Activated CD4-positive, CD25-positive, alpha-beta regulatory T cell (primary cell): ENCODE data around the gene ZDHHC14.

ENCODE experiments used
- DNase-seq, 4 experiments: peaks; one replicate each; lab custom pipeline; 2025; lab: John Stamatoyannopoulos, UW

ZDHHC14 gene

DNA sequence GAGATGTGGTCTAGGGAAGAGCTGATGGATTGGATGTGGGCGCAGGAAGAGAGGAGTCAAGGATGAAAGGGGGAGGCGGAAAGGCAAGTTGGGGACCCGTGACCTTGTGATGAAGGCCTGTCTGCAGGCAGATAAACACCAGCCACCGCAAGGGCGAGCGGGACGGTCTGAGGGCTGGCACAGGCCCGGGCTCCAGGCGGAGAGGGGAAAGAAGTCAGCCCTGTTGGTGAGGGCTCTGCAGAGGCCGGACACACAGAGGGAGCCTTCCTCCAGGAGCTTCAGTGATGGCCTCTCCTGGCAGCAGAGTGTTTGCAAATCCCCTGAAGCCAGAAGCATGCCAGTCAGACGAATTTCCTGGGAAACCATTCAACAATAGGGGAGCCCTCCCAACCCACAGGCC is 112.2 kb downstream of the ZDHHC14 start:
- DNase-seq = no peak

DNA sequence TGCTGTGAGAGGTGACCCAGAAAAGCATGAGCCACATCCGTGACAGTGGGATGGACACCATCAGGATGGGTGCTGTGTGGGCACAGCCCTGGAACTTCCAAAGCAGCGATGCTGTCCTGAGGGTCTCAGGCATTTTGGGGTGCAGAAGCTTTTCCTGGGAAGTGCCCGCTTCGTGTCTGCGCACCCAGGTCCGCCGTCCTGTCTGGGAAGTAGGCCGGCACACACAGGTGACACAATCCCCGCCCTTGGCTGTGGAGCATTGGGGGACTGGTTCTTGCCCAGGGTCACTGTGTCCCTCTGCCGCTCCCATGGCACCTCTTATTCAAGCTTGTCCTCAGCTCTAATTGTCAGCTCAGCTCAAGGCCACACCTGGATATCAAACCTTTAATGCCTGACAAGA is 112.6 kb downstream of the ZDHHC14 start:
- DNase-seq = no peak

DNA sequence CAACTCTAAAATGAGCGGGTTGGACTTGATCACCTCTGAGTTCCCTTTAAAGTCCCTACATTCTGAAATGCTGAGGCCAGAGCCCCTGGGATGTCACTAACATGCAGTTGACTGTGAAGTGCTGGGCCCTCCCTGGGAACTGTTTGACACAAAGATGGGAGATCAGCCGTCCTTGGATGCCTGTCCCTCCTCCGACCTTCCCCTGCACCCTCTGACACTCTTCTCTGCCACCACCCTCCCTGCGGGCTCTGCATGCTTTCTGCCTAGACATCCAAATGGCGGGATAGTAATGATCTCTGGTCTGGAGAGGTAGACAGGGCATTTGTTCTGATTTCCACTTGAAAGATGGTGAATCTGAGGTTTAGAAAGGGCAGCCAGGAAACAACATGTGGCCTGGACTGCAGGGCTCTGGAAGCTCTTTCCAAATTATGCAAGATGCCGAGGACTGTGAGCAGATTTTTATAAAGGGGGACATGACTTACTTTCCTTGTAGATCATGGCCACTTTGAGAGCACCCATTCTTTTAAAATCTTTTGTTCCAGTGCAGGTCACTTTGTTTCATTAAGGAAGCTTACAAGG is 113.2 kb downstream of the ZDHHC14 start:
- DNase-seq = no peak

DNA sequence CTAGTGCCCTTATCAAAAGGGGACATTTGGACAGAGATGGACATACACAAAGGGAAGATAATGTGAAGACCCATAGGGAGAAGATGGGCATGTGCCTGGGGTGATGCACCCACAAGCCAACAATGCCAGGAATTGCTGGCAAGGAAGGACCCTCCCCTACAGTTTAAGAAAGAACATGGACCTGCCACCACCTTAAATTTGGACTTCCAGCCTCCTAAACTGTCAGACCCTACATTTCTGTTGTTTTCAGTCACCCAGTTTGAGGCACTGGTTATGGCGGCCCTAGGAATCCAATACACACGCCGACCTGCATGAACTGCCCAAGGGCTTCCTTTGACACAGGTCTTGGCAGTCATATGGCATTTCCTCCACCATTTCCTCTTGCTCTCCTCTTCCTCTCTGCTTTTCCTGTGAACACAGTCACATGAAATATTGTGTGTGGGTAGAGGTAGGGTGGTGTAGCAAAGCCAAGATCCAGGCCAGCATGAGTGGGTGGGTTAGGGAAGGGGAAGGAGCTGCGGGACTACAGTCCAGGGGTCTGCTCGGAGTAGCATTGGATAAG is 115.6 kb downstream of the ZDHHC14 start:
- DNase-seq = no peak

DNA sequence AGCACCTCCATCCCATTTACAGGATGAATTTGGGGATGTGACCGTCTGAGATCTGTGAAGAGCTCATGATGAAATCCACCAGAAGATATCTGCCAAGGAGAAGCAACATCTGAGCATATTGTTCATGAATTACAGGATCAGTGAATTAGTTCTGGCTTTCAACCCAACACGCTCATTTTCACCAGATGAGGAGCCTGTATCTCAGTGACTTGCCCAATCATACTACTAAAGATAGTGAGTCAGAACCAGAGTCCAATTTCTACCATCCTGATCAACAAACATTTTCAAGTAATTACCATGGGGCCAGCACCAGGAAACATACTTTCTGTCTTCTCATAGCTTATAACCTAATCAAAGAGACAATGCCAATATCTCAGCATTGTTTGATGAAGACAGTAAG is 116.6 kb downstream of the ZDHHC14 start:
- DNase-seq = no peak

DNA sequence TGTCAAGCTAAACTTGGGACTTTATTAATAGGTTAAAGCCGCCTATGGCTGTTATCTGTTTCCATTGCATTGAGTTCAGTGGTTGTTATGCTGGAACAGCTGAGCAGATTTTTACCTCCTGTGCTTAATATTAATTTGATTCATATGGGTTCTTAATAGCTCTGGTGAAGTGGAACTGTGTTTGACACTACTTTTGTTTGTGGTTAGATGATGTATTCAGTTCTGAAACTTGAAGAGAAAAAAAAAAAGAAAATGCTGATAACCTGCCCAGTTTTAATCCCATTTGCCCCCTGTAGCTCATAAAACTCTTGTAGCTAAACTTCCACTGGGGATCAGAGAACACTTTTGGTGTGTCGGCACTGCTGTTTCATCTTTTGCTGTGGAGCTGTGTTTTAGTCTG is 117.8 kb downstream of the ZDHHC14 start:
- DNase-seq = no peak

DNA sequence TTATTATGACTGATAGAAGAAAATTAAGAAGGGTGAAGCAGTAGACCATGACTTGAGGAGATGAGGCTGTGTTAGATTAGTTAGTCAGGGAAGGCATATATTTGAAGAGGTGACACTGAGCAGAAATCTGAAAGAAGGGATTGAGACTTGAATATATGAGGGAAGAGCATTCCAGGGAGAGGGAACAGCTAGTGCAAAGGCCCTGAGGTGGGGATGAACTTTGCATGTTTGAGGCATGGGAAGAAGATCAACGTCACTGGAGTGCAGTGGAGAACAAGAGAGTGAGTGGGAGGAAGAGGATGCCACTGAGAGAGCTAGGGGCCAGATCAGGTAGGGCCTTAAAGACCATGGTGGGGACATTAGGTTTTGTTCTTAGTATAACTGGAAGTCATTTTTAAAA is 119.0 kb downstream of the ZDHHC14 start:
- no peak for DNase-seq

DNA sequence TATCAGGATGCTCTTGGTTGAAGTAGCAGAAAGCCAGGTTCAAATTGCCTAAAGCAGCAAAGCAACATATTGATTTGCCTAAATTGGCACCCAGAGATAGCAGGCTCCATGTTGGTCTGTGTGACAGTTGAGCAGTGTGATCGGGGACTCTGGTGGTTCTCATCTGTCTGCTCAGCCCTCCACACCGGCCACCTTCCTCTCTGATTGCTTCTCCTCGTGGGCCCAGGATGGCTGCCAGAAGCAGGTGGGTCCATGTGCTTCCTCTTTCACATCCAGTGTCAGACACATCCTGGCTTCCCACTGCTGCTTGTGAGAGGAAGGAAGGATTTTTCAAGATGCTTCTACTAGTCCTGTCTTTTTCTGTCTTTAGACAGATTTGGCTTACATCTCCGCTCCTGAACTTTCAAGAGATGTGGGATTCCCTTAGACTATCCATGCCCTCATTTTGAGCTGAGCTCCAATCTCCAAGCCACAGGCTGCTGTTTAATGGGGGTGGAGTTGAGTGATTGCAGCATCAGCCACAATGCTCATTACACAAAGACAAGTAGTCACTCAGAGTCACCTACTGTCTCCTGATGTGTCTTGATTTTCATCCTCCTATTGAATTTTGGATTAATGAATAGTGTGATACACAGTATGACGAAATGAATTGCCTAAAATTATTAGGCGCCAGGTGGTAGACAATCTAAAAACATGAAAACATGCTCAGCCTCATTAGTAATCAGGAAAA is 122.2 kb downstream of the ZDHHC14 start:
- DNase-seq = no peak

DNA sequence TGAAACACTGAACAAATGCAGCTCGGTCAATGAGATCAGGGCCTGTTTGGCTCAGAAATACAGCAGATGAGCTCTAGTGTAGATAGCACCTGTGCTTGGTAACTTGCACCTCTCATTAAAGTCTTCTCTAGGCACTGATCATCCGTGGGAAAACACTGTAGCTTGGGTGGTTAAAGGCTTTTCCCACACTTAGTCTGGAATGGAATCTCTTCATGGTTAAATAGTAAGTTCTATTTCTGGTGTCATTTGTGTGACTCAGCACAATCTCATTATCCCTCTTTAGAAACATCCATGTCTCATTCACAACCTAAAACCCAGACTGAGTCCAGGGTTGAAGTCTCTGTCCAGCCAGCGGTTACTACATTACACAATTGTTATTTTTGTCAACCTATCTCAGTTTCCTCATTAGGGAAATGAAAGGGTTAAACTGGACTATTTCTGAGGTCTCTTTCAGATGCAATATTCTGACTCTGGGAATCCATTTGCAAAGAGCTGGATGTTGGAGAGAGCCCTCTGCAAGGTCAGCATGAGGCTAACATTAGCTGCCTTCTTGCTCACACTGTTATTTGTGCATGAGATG is 125.0 kb downstream of the ZDHHC14 start:
- DNase-seq = no peak

DNA sequence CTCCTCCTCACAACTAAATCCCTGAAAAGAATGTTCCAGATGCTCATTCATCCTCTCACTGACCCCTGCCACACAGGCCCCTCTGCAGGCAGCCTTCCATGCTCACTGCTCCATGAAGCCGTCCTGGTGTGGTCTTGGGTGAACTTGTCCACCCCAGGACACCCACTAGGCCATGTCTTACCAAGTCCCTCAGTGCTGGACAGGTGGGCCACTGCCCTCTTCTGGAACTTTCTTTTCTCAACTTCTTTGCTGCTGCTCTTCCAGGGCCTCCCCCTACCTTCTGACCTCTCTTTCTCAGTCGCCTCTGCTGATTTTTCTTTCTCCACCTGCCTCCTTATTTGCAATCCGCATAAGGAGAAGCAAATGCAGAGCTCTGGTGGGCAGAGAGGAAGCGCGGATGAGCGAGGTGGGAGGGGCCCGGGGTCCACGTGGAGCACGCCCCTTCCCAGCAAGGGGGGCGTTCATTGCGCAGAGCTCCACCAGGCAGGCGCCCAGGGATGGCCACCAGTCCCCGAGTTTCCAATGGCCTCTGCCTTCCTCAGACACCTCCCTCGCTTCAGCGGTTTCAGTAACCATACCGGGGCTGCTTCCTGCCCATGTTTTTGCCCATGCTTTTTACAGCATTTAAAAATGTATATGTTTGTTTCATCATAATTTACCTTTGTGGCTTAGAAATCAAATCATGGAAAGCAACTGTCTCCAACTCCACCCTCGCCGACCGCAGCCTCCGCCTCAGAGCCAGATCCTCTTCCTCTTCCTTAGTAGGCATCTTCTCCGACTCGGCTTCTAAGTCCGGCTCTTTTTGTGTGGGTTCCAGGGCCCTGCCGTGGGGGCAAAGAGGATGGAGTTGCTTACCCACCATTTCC is 129.6 kb downstream of the ZDHHC14 start:
- no peak for DNase-seq

DNA sequence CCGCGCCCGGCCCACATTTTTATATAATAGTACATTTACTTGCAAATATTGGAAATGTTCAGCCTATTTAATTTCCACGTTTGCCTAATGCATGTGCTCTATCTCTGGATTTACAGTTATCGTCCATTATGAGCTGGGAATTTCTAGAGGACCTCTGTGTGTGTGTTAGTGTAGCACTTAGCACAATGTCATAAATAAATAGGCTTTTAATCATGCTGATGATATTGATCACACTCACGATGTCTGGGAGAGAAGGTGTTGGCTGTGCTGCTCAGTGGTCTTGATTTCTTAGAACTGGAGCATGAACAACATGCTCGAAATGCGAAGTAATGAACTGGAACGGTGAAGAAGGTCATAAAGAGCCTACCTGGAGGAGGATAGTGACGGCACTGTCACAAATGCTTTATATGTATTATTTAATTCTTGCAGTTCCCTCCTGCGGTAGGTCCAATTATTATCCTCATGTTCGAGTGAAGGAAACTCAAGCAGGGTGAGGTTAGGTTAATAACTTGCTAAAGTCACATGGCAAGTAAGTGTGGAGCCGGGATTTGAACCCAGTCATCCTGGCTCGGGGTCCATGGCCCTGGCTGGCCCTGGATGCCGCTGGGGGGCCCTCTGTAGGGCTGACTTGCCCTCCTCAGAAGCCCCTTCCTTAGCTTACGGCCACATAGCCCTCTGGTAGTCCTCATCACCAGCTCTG is 130.8 kb downstream of the ZDHHC14 start:
- DNase-seq = no peak

DNA sequence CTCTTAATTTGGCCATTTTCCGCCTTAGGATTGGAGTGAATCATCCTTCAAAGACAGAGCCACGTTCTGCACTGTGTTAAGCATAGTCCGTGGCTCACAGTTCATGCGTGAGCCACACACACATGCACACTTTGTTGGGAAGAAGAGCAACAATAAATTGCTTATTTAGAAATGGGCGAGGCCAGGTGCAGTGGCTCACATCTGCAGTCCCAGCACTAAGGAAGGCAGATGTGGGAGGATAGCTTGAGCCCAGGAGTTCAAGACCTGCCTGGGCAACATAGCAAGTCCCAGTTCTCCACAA is 131.3 kb downstream of the ZDHHC14 start:
- DNase-seq = no peak

DNA sequence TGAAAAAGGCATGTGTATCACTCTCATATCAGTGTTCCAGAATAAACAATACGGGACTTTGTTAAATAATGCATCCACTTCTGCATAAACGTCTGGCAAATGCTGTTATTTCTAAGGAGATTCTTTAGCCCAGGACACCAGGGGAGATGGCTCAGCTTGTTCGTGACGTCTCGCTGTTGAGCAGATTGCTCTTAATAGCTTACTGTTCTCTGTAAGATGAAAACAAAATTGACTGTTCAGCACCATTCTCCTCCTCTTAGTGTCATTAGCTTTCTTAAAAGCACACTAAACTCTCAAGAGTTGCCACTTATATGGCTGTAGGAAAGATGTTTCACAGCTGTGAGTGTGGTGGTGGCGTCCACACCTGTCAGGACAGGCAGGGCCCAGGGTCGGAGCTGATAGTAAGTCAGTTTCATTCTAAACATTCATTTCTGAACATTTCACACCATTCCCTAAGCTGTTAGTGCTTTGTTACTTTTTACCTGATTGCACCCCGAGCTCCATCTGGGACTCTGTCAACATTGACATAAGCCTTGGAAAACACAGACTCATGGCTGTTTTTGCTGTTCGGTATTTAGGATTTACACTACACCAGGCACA is 132.1 kb downstream of the ZDHHC14 start:
- DNase-seq = no peak

DNA sequence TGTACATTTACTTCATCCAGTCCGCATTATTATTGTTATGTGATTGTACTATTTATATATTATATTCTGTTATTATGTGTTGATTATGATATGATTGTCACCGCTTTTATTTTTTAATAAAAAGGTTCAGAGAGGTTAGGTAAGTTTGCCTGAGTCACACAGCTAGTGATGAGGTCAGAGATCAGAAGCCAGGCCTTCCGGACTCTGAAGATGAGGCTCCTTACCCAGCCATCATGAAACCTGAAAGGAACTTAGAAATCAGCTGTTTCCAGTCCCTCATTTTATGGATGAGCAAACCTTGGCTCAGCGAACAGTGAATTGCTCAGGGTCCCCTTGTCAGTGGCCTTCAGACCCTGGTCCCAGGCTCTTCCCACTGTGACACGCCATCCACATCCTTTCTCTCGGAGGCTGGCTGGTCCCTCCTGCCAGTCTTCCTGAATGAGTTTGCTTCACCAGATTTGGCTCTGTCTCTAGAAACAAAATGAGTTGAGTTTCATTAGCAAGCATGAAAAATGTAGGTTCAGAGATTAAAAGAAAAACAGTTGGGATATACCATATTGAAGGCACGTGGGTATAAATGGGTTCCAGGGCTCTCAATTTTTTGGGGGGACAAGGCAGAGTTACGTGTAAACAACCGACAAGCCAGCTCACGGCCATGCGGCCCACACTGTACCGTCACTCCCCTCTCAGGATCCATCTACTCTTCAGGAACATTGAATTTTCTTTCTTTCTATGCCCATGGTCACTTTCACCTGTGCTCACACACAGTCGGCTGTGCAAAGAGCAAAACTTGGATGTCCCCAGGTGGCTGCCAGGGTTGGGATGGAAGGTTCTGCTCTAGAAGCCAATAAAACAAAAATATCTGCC is 132.9 kb downstream of the ZDHHC14 start:
- DNase-seq = no peak

DNA sequence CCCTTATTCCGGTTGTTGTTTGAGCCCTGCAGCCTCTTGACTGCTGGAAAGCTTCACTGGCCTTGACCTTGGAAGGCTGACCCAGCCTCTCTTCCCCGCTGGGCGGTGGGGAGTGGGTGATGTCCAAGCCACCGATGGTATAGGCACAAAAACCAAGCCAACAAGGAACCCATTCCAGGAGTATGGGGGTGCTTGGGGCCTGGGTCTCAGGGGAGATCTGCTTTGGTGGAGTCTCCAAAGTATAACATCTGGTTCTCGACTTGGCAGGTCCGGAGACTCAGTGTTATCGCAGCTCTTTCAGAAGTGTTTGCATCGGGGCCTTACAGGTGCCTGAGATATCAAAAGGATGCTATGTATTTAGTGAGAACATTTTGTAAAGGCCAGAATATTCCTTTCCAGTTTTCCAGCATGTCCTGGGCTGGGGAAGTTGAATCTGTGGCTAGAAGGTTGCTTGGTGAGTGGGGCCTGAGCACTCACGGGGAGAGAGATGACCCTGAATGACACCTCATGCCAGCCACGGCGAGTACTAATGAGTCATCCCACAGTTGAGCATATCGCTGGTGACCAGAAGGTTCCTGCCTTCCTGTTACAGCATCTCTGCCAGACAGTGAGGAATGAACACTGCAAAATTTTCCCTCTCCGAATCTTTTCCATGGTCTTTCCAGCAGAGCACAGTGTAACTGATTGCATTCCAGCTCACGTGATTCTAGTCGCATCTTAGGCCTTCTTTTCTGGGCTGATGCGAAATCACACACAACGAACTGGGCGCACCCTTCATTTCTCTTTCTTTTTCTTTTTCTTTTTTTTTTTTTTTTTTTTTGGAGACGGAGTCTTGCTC is 133.9 kb downstream of the ZDHHC14 start:
- DNase-seq = no peak

DNA sequence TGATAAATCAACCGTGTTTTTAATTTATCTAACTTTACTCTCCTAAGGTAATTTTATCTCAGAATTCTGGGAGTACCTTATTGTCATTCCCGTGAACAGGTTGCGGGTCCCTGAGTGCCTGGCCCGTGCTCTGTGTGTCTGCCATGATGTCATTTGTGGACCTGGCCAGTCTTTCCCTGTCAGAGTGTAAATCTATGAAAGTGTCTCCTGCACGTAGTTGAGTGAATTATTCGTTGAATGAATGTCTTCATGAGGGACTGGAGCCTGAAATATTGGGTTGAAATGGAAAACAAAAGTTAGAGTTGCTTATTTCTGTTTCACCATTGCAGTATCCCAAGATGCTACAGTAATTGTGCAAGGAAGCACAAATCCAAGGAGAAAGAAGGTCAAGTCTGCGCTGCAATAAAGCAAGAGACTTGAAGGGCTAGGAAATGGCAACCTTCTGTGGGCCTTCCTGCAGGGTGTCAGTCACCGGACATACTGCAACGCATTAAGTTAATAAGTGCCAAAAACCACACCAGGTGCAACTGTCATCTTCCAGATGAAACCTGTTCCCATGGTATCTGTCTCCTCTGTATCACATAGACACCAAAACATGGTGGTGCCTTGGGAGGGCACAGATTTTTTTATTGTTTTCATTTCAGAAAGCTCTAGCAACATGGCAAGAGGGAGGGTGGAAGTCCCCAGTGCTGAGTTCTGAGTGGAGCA is 135.5 kb downstream of the ZDHHC14 start:
- no peak for DNase-seq

DNA sequence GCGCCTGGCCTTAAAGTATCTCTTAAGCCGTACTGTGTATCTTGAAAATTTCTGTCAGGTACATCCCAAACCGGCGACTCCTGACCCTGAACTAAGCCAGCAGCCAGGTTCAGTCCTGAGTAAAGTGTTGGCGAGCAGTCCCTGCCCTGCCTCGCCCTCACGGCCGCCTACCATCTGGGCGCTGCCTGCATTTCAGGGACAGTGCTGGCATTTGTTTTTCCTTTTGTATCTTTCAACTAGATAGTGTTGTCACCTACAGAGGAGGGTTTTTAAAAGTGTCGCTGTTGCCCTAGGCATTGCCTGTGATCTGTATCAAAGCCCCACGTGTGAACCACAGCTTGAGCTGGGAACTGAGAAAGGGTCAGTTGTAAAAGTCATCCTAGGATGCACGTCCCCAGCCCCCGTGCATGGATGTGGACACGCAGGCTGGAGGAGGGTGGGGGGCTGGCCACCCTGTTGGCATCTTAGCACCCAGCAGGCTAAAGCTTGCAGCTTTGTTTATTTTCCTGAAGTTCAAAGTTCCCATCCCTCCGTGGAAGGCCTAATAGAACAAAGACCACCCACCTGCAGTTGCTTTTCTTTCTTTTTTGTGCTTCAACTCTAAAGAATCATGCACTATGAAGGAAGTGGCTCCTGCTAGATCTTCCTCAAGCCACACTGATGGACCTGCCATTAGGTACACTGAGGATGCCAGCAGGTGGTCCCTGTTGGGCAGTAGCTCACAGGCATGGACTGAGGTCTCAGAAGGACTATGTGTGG is 136.8 kb downstream of the ZDHHC14 start:
- DNase-seq = no peak
